HG03095 (cell line): ENCODE data around the gene USP5.

Experiments used
- ATAC-seq: cut with Tn5 transposase; IDR thresholded peaks from one replicate; pipeline ENCODE4 v1.9.1; 2021; ENCODE audit warnings: moderate library complexity; ENCODE audit not compliant: unreplicated experiment

Gene USP5

GRCh38 chr12:6909421-6910145, 57.6 kb downstream of the USP5 start:
- no peak for ATAC-seq

- no peak for ATAC-seq
Observed at GRCh38 chr12:6912164-6912935, 60.4 kb downstream of the USP5 start.

GRCh38 chr12:6914246-6914946, 62.4 kb downstream of the USP5 start, which contains the start of gene ENO2:
Gene ENO2 (plus strand): TSS chr12:6914580. CDS start chr12:6915833, 1,253 bp downstream.
- peak; percentile 78 for ATAC-seq

- no peak for ATAC-seq
Observed at GRCh38 chr12:6914947-6915788, 63.2 kb downstream of the USP5 start.

- no peak for ATAC-seq
Observed at GRCh38 chr12:6915789-6916285, 63.9 kb downstream of the USP5 start.
